GM12878 (cell line): ENCODE results near the gene RBL2. TPM values are rescaled to one million over a fixed set of nuclear protein-coding genes. Genes with fewer than 3 reads are reported as not detected.

Experiments used
- ATAC-seq: fragments of 200-7000 bp; cut with Tn5 transposase; 3 replicates; pipeline ENCODE4 v1.9.1; 2020; ENCODE audit warnings: mild to moderate bottlenecking, moderate library complexity
- BruUV-seq: library from RNA; stranded (reverse); fragments of 400-500 nt; replicated peaks from 2 replicates; lab custom pipeline; 2021; lab: Mats Ljungman, UMichigan
- CTCF ChIA-PET: fragments of 300-600 bp; sonication (Branson Sonifier 250); formaldehyde crosslinking; extraction: SDS; loops from one replicate; lab custom pipeline; 2021; ENCODE audit warnings: inconsistent platforms; lab: Yijun Ruan, JAX
- POLR2A ChIA-PET: fragments of 350-600 bp; formaldehyde crosslinking; extraction: SDS; loops from one replicate; lab custom pipeline; 2021; ENCODE audit warnings: inconsistent platforms; lab: Charles Lee
- RAD21 ChIA-PET: fragments of 300-600 bp; sonication (Branson Sonifier 250); formaldehyde crosslinking; loops from one replicate; lab custom pipeline; 2023; ENCODE audit warnings: antibody characterized with exemption; ENCODE audit not compliant: unreplicated experiment; lab: Charles Lee
- SMC1A ChIA-PET: fragments of 300-600 bp; sonication (Branson Sonifier 250); formaldehyde crosslinking; loops from one replicate; lab custom pipeline; 2023; ENCODE audit not compliant: unreplicated experiment, uncharacterized antibody; lab: Charles Lee
- DNase-seq: peaks from one replicate; pipeline ENCODE4 v3.0.0-alpha.2; 2011; ENCODE audit warnings: low read depth, low spot score
- FAIRE-seq: peaks from 3 replicates; lab custom pipeline; 2011; peaks lifted over from hg19 to GRCh38; lab: Jason Lieb, UNC
- H2AFZ ChIP-seq: 2 replicates; pipeline ENCODE4 v1.6.0; 2011; ENCODE audit warnings: low read depth, low read length, control low read depth; ENCODE audit not compliant: control insufficient read depth
- H3K27ac ChIP-seq: 2 replicates; pipeline ENCODE4 v1.5.1; 2011; ENCODE audit warnings: control low read depth; ENCODE audit not compliant: control insufficient read depth, insufficient read depth
- H3K27me3 ChIP-seq, 2 experiments: replicated peaks in 1 of 2; 2 replicates each; pipeline versions ENCODE4 v1.6.0 to v1.6.1; 2011; ENCODE audit warnings: low read length in 1 of 2; ENCODE audit not compliant: control insufficient read depth in 2 of 2, insufficient read depth in 2 of 2
- H3K36me3 ChIP-seq, 2 experiments: 2 replicates each; pipeline ENCODE4 v1.5.1; 2011; ENCODE audit warnings: low read length in 1 of 2; ENCODE audit not compliant: control insufficient read depth in 2 of 2, insufficient read depth in 2 of 2
- H3K4me1 ChIP-seq: 2 replicates; pipeline ENCODE4 v1.6.1; 2011; ENCODE audit warnings: mild to moderate bottlenecking, low read length, moderate library complexity, mixed read lengths; ENCODE audit not compliant: control insufficient read depth, insufficient read depth
- H3K4me2 ChIP-seq: 2 replicates; pipeline ENCODE4 v1.6.0; 2011; ENCODE audit warnings: control low read depth; ENCODE audit not compliant: control insufficient read depth, insufficient read depth
- H3K4me3 ChIP-seq: fragments of 200-600 bp; sonication (generic); 2 replicates; pipeline ENCODE4 v1.5.1; 2016
- H3K79me2 ChIP-seq: 2 replicates; pipeline ENCODE4 v1.6.0; 2011; ENCODE audit warnings: low read length; ENCODE audit not compliant: control insufficient read depth, insufficient read depth
- H3K9ac ChIP-seq: 2 replicates; pipeline ENCODE4 v1.8.0; 2011; ENCODE audit warnings: low read length, control low read depth, mixed read lengths; ENCODE audit not compliant: control insufficient read depth, insufficient read depth
- H3K9me3 ChIP-seq: replicated peaks from 3 replicates; pipeline ENCODE4 v1.5.1; 2011; ENCODE audit warnings: mild to moderate bottlenecking, low read length; ENCODE audit not compliant: control insufficient read depth, insufficient read depth
- H4K20me1 ChIP-seq: 2 replicates; pipeline ENCODE4 v1.6.0; 2011; ENCODE audit not compliant: control insufficient read depth, insufficient read depth
- ASH2L ChIP-seq: fragments of 300-600, 200-600 bp; sonication (generic); IDR thresholded peaks from 2 replicates; pipeline ENCODE4 v1.6.1; 2017; ENCODE audit warnings: low read depth, mild to moderate bottlenecking, borderline replicate concordance
- ATF7 ChIP-seq: fragments of 450-650 bp; IDR thresholded peaks from 2 replicates; pipeline ENCODE4 v1.6.1; 2016; ENCODE audit warnings: low read depth, mild to moderate bottlenecking
- EGR1 ChIP-seq, 2 experiments: IDR thresholded peaks; 1 replicate in 1 of 2; 2 replicates in 1 of 2; pipeline ENCODE4 v1.6.1; 2011 to 2012; ENCODE audit warnings: low read depth in 2 of 2, low read length in 2 of 2, borderline replicate concordance in 1 of 2, mild to moderate bottlenecking in 1 of 2, moderate library complexity in 1 of 2
- EZH2 ChIP-seq: IDR thresholded peaks from 2 replicates; pipeline ENCODE4 v1.6.1; 2012; ENCODE audit warnings: low read depth, mild to moderate bottlenecking, control low read depth, inconsistent platforms, low read length, borderline replicate concordance; ENCODE audit not compliant: control insufficient read depth
- FOXM1 ChIP-seq: IDR thresholded peaks from 2 replicates; pipeline ENCODE4 v1.6.1; 2012; ENCODE audit warnings: low read depth, mild to moderate bottlenecking, inconsistent platforms, low read length, moderate library complexity
- IKZF1 ChIP-seq: fragments of 450-650 bp; conservative IDR thresholded peaks from 2 replicates; pipeline ENCODE4 v1.6.1; 2017; ENCODE audit warnings: antibody characterized with exemption, mild to moderate bottlenecking
- MEF2B ChIP-seq: fragments of 450-650 bp; IDR thresholded peaks from 2 replicates; pipeline ENCODE4 v1.6.1; 2018; ENCODE audit warnings: mild to moderate bottlenecking, moderate library complexity; ENCODE audit not compliant: partially characterized antibody, poor library complexity, severe bottlenecking
- NBN ChIP-seq: fragments of 450-650 bp; IDR thresholded peaks from 2 replicates; pipeline ENCODE4 v1.6.1; 2016
- NFIC ChIP-seq: IDR thresholded peaks from 2 replicates; pipeline ENCODE4 v1.6.1; 2012; ENCODE audit warnings: low read depth, mild to moderate bottlenecking, inconsistent platforms, low read length, moderate library complexity
- SMAD5 ChIP-seq: IDR thresholded peaks from 2 replicates; pipeline ENCODE4 v1.6.1; 2016; ENCODE audit warnings: antibody characterized with exemption, low read depth
- SP1 ChIP-seq: IDR thresholded peaks from one replicate; pipeline ENCODE4 v1.6.1; 2011; ENCODE audit warnings: low read depth, low read length
- TBL1XR1 ChIP-seq: IDR thresholded peaks from 2 replicates; pipeline ENCODE4 v1.6.1; 2012; ENCODE audit warnings: low read depth, low read length, improper control_type of control experiment
- ZBED1 ChIP-seq: IDR thresholded peaks from 2 replicates; pipeline ENCODE4 v1.6.1; 2016; ENCODE audit warnings: borderline replicate concordance
- ZZZ3 ChIP-seq: IDR thresholded peaks from 2 replicates; pipeline ENCODE4 v1.6.1; 2011; ENCODE audit warnings: low read depth; ENCODE audit not compliant: control insufficient read depth, insufficient read length
- WGBS: methylation state at CpG from one replicate; pipeline ENCODE4 v1.1.6; 2016; ENCODE audit warnings: low lambda C conversion rate; ENCODE audit not compliant: insufficient replicate concordance, insufficient coverage; ENCODE audit errors: missing lambda C conversion rate; 5-methylcytosine and 5-hydroxymethylcytosine counted together
- in situ Hi-C: fragments of 300-500 bp; cut with MboI; formaldehyde crosslinking; loops from 9 replicates; pipeline ENCODE4 v1.14.3; 2018; ENCODE audit warnings: mixed read lengths
- intact Hi-C: fragments of 100-400 bp; cut with micrococcal nuclease; formaldehyde crosslinking; loops from one replicate; pipeline ENCODE4 v1.14.2; 2022; ENCODE audit not compliant: unreplicated experiment
- polyA plus RNA-seq, 11 experiments: library from polyadenylated mRNA; depleted of rRNA in 4 of 11; unstranded in 6 of 11; stranded (reverse) in 5 of 11; fragments of >200 nt; fragmentation: Nextera tagmentation in 4 of 11; fragmentation: Illumina TruSeq in 1 of 11; extraction: Ambion mirVana in 4 of 11; extraction: Trizol in 1 of 11; gene quantifications; 1 replicate in 1 of 11; 2 replicates in 10 of 11; pipeline versions ENCODE4 v1.2.1 to v1.2.3, GENCODE V29; 2011 to 2016; ENCODE audit warnings: inconsistent platforms in 2 of 11, missing spikeins in 2 of 11, low read depth in 1 of 11
- total RNA-seq, 4 experiments: library from RNA; depleted of rRNA in 3 of 4; stranded (reverse); fragments of >200 nt in 3 of 4; fragmentation: Illumina TruSeq in 1 of 4; extraction: Trizol in 1 of 4; gene quantifications; 2 replicates each; pipeline versions ENCODE4 v1.2.1 to v1.2.3, GENCODE V29; 2013 to 2021
- TF ChIP-seq, protein P1 (sequence below): IDR thresholded peaks from 2 replicates; pipeline ENCODE4 v1.6.1; 2012; ENCODE audit warnings: improper control_type of control experiment, low read depth, low read length; ENCODE audit not compliant: insufficient replicate concordance
- TF ChIP-seq, protein P2 (sequence below): IDR thresholded peaks from 2 replicates; pipeline ENCODE4 v1.6.1; 2012; ENCODE audit warnings: low read depth, low read length, improper control_type of control experiment

The RBL2 gene
- total and polyA plus RNA-seq, 10 of the 15 experiments (the other 5 are each of a cell fraction or from before 2014, with no cell fraction given), result 10.0 to 107 (median 39.0) TPM

DNA sequence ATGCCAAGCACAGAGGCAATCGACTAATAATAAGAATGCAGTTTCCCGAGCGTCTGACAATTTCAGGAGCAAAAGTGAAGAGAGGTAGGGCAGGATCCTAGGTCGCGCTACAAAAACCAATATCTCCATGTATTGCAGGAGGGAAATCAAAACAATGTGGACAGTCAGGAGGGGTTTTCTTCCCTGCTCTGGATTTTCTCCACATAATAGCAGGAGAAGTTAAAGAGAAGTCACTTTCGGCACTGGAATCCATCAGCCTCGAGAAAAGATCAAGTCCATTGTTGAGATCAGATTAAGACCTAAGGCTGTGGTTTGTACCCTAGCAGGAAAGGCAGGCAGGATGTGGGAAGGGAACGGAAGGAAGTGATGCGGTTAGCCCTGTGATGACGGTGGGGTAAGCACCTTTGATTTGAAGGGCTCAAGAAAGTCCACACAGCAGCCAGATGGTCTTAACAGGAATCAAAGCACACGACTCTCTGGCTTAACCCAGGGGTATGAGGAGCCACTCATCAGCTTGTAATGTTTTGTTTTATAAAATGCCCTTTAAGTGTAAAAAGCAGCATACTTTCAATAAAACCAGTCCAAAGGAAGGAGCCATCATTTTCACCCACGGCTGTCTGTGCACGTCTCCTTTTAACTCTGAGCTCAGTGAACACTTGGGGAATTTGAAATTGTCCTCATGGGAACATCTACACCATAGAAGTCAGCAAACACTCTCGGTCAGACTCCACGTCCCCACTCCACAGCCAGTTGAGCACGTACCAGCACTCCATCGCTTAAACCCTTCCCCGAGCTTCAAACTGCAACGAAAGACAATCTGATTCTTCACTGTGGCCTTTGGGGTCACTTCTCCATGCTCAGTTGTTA lies 84.5 kb downstream of the RBL2 start:
- H3K4me2 ChIP-seq, result peak overlapping the region; percentile 72
- POLR2A ChIA-PET, result interaction anchor here (0.6 to 1.8 kb wide), 9 partner anchors 11 to 373 kb away, joined by 3 to 12 read pairs (median 4); partner anchors contain the start of gene AKTIP
- BruUV-seq, result TSS peak; percentile 97
- peaks cover 21% of the 10 kb centered on the region for H3K4me1 ChIP-seq
- intact Hi-C loops, result loop anchor here (10.0 kb wide), 1 partner anchor 186 kb away; the partner anchor contains the start of genes FTO and RPGRIP1L
- no peaks in the 10 kb centered on the region for H3K27me3 ChIP-seq
- FAIRE-seq (peak; percentile 96), DNase-seq (peak; percentile 97), ATAC-seq (peak; percentile 94)
- H3K4me3 ChIP-seq, result peak overlapping the region; percentile 44; the same call in 1 of the 2 replicates
- SMC1A ChIA-PET, result interaction anchor here (0.9 to 5.1 kb wide), 7 partner anchors 10 to 61 kb away, joined by 4 to 43 read pairs (median 5); no protein-coding TSS in a partner anchor
- no peaks in the 10 kb centered on the region for H3K79me2 ChIP-seq
- H2AFZ ChIP-seq, result peak overlapping the region; percentile 78
- no peaks in the 10 kb centered on the region for H4K20me1 ChIP-seq
- CTCF ChIA-PET, result interaction anchor here (0.7 to 2.6 kb wide), 6 partner anchors 9 to 464 kb away, joined by 3 to 10 read pairs (median 4); partner anchors contain the start of gene CHD9
- WGBS, result 3% methylated on average over 19 of the region's 19 CpGs
- in situ Hi-C loops, result loop anchor here (5.0 kb wide), 1 partner anchor 461 kb away; no protein-coding TSS in a partner anchor
- H3K9ac ChIP-seq, result peak overlapping the region; percentile 66
- RAD21 ChIA-PET, result interaction anchor here (0.7 to 1.6 kb wide), 12 partner anchors 9 to 461 kb away, joined by 3 to 8 read pairs (median 4); no protein-coding TSS in a partner anchor
- H3K27ac ChIP-seq, result peak overlapping the region; percentile 94
- H3K9me3 ChIP-seq, result peaks cover 2% of the 10 kb centered on the region; the same call in 1 of the 3 replicates
- H3K36me3 ChIP-seq, result no peaks in the 10 kb centered on the region
- TF ChIP-seq ASH2L, result peak; percentile 96; the same call in 1 of the 2 replicates
- peak; percentile 46; the same call in 1 of the 2 replicates for TF ChIP-seq TBL1XR1
- peak; percentile 83 for TF ChIP-seq ATF7
- peak; percentile 92 for TF ChIP-seq FOXM1
- peak; percentile 88 for TF ChIP-seq SP1
- TF ChIP-seq, protein P1, sequence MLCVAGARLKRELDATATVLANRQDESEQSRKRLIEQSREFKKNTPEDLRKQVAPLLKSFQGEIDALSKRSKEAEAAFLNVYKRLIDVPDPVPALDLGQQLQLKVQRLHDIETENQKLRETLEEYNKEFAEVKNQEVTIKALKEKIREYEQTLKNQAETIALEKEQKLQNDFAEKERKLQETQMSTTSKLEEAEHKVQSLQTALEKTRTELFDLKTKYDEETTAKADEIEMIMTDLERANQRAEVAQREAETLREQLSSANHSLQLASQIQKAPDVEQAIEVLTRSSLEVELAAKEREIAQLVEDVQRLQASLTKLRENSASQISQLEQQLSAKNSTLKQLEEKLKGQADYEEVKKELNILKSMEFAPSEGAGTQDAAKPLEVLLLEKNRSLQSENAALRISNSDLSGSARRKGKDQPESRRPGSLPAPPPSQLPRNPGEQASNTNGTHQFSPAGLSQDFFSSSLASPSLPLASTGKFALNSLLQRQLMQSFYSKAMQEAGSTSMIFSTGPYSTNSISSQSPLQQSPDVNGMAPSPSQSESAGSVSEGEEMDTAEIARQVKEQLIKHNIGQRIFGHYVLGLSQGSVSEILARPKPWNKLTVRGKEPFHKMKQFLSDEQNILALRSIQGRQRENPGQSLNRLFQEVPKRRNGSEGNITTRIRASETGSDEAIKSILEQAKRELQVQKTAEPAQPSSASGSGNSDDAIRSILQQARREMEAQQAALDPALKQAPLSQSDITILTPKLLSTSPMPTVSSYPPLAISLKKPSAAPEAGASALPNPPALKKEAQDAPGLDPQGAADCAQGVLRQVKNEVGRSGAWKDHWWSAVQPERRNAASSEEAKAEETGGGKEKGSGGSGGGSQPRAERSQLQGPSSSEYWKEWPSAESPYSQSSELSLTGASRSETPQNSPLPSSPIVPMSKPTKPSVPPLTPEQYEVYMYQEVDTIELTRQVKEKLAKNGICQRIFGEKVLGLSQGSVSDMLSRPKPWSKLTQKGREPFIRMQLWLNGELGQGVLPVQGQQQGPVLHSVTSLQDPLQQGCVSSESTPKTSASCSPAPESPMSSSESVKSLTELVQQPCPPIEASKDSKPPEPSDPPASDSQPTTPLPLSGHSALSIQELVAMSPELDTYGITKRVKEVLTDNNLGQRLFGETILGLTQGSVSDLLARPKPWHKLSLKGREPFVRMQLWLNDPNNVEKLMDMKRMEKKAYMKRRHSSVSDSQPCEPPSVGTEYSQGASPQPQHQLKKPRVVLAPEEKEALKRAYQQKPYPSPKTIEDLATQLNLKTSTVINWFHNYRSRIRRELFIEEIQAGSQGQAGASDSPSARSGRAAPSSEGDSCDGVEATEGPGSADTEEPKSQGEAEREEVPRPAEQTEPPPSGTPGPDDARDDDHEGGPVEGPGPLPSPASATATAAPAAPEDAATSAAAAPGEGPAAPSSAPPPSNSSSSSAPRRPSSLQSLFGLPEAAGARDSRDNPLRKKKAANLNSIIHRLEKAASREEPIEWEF, result no peak
- TF ChIP-seq NBN, result peak; percentile 83
- TF ChIP-seq IKZF1, result peak; percentile 97
- peak; percentile 36; the same call in 1 of the 2 replicates for TF ChIP-seq SMAD5
- no peak for TF ChIP-seq ZZZ3
- peak; percentile 98 for TF ChIP-seq NFIC
- TF ChIP-seq MEF2B, result peak; percentile 52
- peak; percentile 88; the same call in 1 of the 2 replicates for TF ChIP-seq ZBED1
- peak in 1 of 2 experiments; percentile 86; a peak in 2 of 3 replicates for TF ChIP-seq EGR1 (IDR thresholded peaks at IDR 0.05; ENCODE audit: borderline replicate concordance in 1 of 2, low read depth in 2 of 2, low read length in 2 of 2)
- TF ChIP-seq EZH2, result no peak
- TF ChIP-seq, protein P2, sequence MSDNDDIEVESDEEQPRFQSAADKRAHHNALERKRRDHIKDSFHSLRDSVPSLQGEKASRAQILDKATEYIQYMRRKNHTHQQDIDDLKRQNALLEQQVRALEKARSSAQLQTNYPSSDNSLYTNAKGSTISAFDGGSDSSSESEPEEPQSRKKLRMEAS, result no peak
